HPDE6-E6E7 (cell line): ENCODE results near the gene ZNF75A.

Experiments used
- DNase-seq: peaks from one replicate; pipeline ENCODE4 v3.0.0; 2011; ENCODE audit warnings: missing footprints; ENCODE audit errors: extremely low spot score

The ZNF75A gene

DNA sequence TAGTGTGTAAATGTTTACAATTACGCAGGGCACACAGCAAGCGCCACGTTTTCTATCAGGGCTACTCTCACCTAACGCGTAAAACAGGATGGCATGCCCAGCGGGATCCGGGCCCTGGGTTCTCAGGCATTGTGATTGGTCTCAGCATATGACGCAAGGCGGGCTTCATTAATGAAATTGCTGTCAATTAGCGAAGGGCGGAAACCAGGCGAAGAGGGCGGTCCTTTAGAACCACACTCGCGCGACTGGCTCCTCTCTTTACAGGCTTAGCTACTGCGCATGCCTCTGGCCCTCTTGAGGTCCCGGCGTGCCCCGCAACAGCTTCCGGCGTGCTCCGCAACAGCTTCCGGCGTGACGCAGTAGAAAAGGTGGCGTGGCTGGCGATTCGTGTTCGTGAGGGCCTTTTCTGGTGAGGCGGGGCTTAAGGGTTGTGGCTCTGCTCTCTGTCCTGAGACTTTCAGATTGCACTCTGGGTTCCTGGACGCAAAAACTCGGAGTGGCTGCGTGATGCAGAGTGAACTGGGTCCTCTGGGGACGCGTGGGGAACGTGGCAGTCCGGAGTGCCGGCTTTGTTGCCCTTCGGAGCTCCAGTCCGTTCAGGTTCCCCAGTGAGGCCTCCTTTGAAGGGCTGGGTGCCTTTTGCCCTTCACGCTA, 59.6 kb downstream of the ZNF75A start:
- DNase-seq = peak; percentile 90
